Measurements from ENCODE around the gene POP4. TPM values are rescaled to one million over a fixed set of nuclear protein-coding genes. Genes with fewer than 3 reads are reported as not detected.

POP4 gene
- total RNA-seq, 1 donor from 2014 or later = 52.7 TPM

DNA sequence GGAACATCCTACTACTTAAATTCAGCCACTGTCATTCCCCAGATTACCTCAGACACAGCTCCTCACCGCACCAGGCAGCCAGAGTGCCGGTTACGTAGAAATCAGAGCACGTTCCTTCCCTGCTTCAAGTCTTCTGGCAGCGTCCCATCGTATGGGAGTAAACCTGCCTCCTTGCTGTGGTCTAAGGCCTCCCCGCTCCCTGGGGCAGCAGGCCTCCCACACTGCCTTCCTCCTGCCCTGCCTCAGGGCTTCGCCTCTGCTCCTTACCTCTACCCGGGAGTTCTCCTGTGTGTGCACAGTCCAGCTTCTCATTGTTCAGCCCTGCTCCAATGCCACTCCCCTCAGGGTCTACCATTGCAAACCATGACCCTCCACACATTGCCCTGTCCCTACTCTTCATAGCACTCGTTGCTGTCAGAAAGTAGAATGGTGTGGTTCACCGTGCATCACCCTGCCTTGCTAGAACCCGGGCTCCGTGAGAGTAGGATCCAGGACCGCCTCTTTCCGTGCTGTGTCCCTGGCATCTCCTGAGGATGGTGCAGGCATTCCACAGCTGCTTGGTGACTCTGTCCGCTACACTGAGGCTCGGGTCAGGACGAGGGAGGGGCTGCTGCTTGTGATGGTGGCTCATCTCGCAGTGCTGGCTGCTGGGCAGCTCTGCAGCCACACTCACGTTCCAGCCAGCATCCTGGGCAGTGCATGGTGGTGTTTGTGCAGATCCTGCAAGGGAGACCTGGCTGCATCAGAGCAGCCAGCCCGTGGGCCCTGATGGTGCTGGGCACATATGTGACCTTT is 6.9 kb downstream of the POP4 start:
- Mint-ChIP-seq H3K27ac (peak overlapping the region; percentile 10), H3K4me3 (ENCODE audit: low read depth) (no peak overlapping the region), H3K9me3 (ENCODE audit: low read depth) (no peaks in the 10 kb centered on the region), H3K27me3 (no peaks in the 10 kb centered on the region), H3K36me3 (ENCODE audit: insufficient read depth) (peaks cover 9% of the 10 kb centered on the region), H3K4me1 (ENCODE audit: low read depth) (peaks cover 6% of the 10 kb centered on the region)
- no peak for TF ChIP-seq CTCF (IDR thresholded peaks at IDR 0.05; ENCODE audit: unreplicated experiment)
- no peak for DNase-seq (ENCODE audit: low spot score, unreplicated experiment)

DNA sequence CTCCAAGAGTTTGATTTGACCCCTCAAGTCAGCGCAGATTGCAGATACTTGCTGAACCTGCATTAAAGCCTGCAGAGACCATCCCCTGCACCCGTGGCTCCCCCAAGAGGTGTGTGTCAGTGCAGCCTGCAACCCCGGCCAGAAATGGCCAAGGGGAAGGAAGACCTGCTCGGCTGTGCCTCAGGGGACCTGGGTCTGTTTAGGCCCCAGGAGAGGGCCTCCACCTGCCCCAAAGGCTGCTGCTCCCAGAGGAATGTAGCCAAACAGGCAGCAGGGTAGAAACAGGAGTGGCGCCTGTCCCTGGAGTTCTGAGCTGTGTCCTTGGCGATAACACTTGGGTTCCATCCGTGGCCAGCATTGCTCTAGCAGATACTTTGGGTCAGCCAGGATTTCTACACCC is 8.0 kb downstream of the POP4 start:
- no peak for TF ChIP-seq CTCF (IDR thresholded peaks at IDR 0.05; ENCODE audit: unreplicated experiment)
- Mint-ChIP-seq H3K4me1 (ENCODE audit: low read depth) (peaks cover 8% of the 10 kb centered on the region), H3K27ac (no peak overlapping the region), H3K27me3 (no peaks in the 10 kb centered on the region), H3K9me3 (ENCODE audit: low read depth) (no peaks in the 10 kb centered on the region), H3K36me3 (ENCODE audit: insufficient read depth) (peaks cover 9% of the 10 kb centered on the region), H3K4me3 (ENCODE audit: low read depth) (no peak overlapping the region)
- DNase-seq (ENCODE audit: low spot score, unreplicated experiment) = no peak

DNA sequence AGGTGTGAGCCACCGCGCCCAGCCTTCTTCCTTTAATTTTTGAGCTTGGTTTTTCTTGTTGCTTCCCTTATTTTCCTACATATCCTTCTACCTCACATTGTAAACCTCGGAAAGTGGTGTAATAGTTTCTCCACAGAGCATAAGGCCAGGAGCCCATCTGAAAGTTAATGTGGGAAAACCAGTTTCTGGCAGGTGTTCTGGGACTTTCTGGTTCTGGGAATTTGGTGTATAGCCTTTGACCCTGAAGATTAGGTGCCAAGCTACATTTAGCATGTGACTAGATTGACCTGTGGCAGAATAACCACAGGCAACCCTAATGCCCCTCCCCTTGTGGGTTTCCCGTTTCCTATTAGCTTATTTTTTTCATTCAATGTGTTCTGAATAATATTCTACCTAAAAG is 8.7 kb downstream of the POP4 start:
- no peak overlapping the region for H3K4me3 Mint-ChIP-seq (ENCODE audit: low read depth)
- DNase-seq (ENCODE audit: low spot score, unreplicated experiment) = no peak
- H3K9me3 Mint-ChIP-seq (ENCODE audit: low read depth) = no peaks in the 10 kb centered on the region
- peaks cover 9% of the 10 kb centered on the region for H3K36me3 Mint-ChIP-seq (ENCODE audit: insufficient read depth)
- H3K27me3 Mint-ChIP-seq = no peaks in the 10 kb centered on the region
- H3K27ac Mint-ChIP-seq = no peak overlapping the region
- TF ChIP-seq CTCF (IDR thresholded peaks at IDR 0.05; ENCODE audit: unreplicated experiment) = no peak
- peaks cover 8% of the 10 kb centered on the region for H3K4me1 Mint-ChIP-seq (ENCODE audit: low read depth)

GRCh38 chr19:29615891-29616425 is 9.9 kb downstream of the POP4 start:
- Mint-ChIP-seq H3K4me1 (ENCODE audit: low read depth) (peaks cover 6% of the 10 kb centered on the region), H3K9me3 (ENCODE audit: low read depth) (no peaks in the 10 kb centered on the region), H3K36me3 (ENCODE audit: insufficient read depth) (peaks cover 6% of the 10 kb centered on the region), H3K4me3 (ENCODE audit: low read depth) (no peak overlapping the region), H3K27ac (no peak overlapping the region), H3K27me3 (peaks cover 4% of the 10 kb centered on the region)
- TF ChIP-seq CTCF (IDR thresholded peaks at IDR 0.05; ENCODE audit: unreplicated experiment) = no peak
- DNase-seq (ENCODE audit: low spot score, unreplicated experiment) = no peak

GRCh38 chr19:29616541-29616940 is 10.5 kb downstream of the POP4 start:
- peaks cover 6% of the 10 kb centered on the region for H3K36me3 Mint-ChIP-seq (ENCODE audit: insufficient read depth)
- no peaks in the 10 kb centered on the region for H3K9me3 Mint-ChIP-seq (ENCODE audit: low read depth)
- H3K27ac Mint-ChIP-seq = no peak overlapping the region
- H3K27me3 Mint-ChIP-seq = peaks cover 4% of the 10 kb centered on the region
- no peak for TF ChIP-seq CTCF (IDR thresholded peaks at IDR 0.05; ENCODE audit: unreplicated experiment)
- peaks cover 6% of the 10 kb centered on the region for H3K4me1 Mint-ChIP-seq (ENCODE audit: low read depth)
- H3K4me3 Mint-ChIP-seq (ENCODE audit: low read depth) = no peak overlapping the region
- no peak for DNase-seq (ENCODE audit: low spot score, unreplicated experiment)

Data from progenitor cell of endocrine pancreas (in vitro differentiated cells).